Gastroesophageal sphincter (tissue), 3 donors: ENCODE data around the gene SFXN2.

Source experiments
- CTCF ChIP-seq, 4 experiments: fragments of 200-600 bp in 2 of 4; fragments of 450-650 bp in 2 of 4; sonication (generic) in 1 of 4; IDR thresholded peaks; one replicate each; pipeline ENCODE4 v1.5.1; 2017 to 2019; ENCODE audit warnings: antibody characterized with exemption in 4 of 4, mild to moderate bottlenecking in 2 of 4, moderate library complexity in 2 of 4
- EP300 ChIP-seq: sonication (generic); formaldehyde crosslinking; IDR thresholded peaks from one replicate; pipeline ENCODE4 v1.6.1; 2017; ENCODE audit warnings: antibody characterized with exemption, mild to moderate bottlenecking
- POLR2A ChIP-seq, 2 donors: fragments of 450-650 bp; IDR thresholded peaks; one replicate each; pipeline ENCODE4 v1.6.1; 2017; ENCODE audit warnings: antibody characterized with exemption in 2 of 2, mild to moderate bottlenecking in 2 of 2, moderate library complexity in 1 of 2
- POLR2AphosphoS5 ChIP-seq: sonication (generic); formaldehyde crosslinking; IDR thresholded peaks from one replicate; pipeline ENCODE4 v1.6.1; 2017; ENCODE audit warnings: antibody characterized with exemption

- TF ChIP-seq CTCF (IDR thresholded peaks at IDR 0.05) (no peak), POLR2A (IDR thresholded peaks at IDR 0.05) (no peak), EP300 (no peak), POLR2AphosphoS5 (no peak)
Observed at GRCh38 chr10:102773986-102774385, 59.5 kb downstream of the SFXN2 start.
